ENCODE data around the gene VMP1.
"Not testable (repeated sequence)": the region's sequence is repeated elsewhere in the genome, so short reads cannot be mapped to it uniquely, and the experiment has no call there.

Gene VMP1

GRCh38 chr17:59712862-59713261 is 5.4 kb downstream of the VMP1 start:
- no peak for DNase-seq

DNA sequence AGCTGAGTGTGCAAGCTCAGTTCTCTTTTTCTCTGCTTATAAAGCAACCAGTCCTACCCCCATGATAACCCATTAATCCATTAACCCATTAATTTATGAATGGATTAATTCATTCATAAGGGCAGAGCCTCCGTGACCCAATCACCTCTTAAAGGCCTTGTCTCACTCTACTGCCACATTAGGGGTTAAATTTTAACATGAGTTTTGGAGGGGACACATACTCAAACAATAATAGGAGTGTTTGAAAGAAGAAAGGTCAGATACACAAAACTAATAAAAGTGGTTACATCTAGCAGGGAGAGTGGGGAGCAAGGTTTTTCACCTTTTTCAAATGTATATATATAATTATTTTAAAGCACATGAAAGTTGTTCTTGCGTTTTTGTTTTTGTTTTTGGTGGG is 6.8 kb downstream of the VMP1 start:
- DNase-seq, result no peak

DNA sequence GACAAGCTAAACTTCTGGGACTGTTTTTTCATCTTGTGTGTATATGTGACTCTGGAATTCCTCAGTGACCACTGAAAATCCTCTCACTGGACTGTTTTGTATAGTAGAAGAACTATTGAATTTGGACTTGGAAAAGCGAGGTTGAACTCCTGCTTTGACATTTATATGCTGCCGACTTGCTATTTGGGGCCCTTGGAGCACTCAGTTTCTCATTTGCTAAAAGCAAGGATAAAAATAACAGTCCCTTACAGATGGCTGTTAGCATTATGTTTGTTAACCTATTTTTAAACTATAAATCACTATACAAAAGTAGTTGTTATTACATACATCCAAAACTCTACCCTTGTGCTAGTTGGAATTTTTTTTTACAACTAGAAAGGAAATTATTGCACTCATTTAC is 9.0 kb downstream of the VMP1 start:
- no peak for DNase-seq

GRCh38 chr17:59719526-59719925 is 12.1 kb downstream of the VMP1 start:
- DNase-seq, result no peak

DNA sequence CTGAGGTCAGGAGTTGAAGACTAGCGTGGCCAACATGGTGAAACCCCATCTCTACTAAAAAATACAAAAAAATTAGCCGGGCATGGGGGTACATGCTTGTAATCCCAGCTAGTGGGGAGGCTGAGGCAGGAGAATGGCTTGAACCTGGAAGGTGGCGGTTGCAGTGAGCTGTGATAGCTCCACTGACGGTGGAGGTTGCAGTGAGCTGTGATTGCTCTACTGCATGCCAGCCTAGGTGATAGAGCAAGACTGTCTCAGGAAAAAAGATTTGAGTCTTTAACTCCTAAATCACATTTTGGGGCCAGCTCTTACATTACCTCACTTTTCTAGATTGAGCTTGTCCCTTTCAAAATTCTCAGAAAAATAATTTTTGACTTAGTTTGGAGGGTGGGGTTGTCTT is 15.2 kb downstream of the VMP1 start:
- no peak for DNase-seq

DNA sequence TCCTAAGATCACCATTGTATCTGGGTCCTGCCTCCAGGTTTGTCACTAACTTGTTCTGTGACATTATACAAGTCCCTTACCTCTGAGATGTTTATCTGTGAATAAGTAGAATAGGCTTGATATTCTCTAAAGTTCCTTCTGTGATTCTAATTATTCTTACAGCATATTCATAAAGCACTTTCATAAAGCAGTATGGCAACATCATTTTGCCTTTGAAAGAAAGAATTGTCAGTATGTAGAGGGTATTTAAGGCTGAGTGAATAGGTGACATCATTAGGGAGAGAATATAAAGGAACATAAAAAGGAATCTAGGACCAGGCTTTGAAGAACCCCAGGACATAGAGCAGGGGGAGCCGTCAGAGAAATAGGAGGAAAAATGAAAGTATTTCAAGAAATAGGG is 15.6 kb downstream of the VMP1 start:
- no peak for DNase-seq

GRCh38 chr17:59723607-59724006 is 16.2 kb downstream of the VMP1 start:
- DNase-seq, result no peak

DNA sequence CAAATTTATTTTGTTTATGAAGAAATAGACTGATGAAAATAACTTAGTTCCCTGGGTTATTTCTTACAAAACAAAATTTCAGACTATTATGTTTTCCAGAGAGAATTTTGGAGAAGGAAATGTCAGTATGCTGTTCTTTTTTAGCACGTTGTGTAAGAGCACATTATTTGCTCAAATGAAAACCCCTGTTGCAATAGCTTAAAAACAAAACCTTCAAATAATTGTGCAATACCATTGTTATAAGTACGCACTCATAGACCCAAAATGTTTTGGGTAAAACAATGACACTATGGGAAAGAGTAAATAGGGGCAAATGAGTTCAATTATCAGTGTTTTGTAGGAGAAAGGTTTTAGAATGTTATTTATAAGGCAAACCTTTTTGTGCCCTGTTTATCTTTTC is 18.2 kb downstream of the VMP1 start:
- DNase-seq, result no peak

- DNase-seq, result no peak
These were observed 20.5 kb downstream of the VMP1 start for GRCh38 chr17:59727817-59728533.

- DNase-seq, result no peak
These were observed 22.9 kb downstream of the VMP1 start for GRCh38 chr17:59730268-59730834.

GRCh38 chr17:59733697-59734096 is 26.2 kb downstream of the VMP1 start:
- no peak for DNase-seq

DNA sequence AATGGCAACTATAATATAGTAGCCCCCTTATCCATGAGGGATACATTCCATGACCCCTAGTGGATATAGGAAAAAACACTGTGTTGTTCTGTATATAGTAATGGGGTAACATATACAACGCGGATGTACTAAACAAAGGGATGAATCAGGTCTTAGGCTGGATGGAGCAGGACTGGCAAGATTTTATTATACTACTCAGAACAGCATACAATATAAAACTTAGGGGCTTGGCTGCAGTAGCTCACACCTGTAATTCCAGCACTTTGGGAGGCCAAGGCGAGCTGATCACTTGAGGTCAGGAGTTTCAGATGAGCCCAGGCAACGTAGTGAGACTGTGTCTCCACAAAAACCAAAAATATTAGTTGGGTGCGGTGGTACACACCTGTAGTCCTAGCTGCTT is 26.8 kb downstream of the VMP1 start:
- DNase-seq, result no peak

- DNase-seq, result no peak
These were observed 29.9 kb downstream of the VMP1 start for GRCh38 chr17:59737324-59737723.

- no peak for DNase-seq
These were observed 36.4 kb downstream of the VMP1 start for GRCh38 chr17:59743842-59744241.

GRCh38 chr17:59745040-59745439 is 37.6 kb downstream of the VMP1 start:
- no peak for DNase-seq

- DNase-seq, result no peak
These were observed 39.5 kb downstream of the VMP1 start for GRCh38 chr17:59746849-59747445.

GRCh38 chr17:59748591-59748990 is 41.1 kb downstream of the VMP1 start:
- no peak for DNase-seq

- no peak for DNase-seq
These were observed 44.5 kb downstream of the VMP1 start for GRCh38 chr17:59751955-59752413.

DNA sequence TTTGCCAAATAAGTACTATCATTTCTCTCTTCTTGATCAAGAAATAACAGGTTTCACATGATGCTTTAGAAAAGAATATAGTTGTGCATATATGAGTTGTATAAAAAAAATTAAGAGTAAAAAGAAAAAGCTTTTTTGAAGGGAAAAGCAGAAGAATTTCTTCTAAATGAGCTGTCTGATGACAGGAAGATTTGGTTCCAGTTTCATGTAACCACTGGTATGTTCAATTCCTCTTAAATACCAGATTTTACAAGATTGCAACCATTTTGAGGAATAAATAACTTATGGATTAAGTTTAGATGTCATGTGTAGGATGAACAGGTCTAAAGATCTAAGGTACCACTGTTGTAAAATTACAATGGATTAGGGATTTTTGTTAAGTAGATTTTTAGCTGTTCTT is 45.0 kb downstream of the VMP1 start:
- no peak for DNase-seq

DNA sequence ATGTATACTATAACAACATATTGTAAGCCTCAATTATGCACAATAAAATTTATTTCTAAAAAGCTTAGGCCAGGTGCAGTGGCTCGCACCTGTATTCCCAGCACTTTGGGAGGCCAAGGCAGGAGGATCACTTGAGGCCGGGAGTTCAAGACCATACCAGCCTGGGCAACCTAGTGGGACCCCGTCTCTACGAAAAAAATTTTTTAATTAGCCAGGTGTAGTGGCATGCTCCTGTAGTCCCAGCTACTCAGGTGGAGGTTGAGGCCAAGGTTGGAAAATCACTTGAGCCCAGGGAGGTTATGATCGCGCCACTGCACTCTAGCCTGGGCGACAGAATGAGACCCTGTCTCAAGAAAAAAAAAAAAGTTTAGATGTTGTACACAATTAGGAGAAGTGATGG is 45.5 kb downstream of the VMP1 start:
- DNase-seq, result no peak

- DNase-seq, result peak; percentile 7 to 27
These were observed 46.3 kb downstream of the VMP1 start for GRCh38 chr17:59753522-59754467.

DNA sequence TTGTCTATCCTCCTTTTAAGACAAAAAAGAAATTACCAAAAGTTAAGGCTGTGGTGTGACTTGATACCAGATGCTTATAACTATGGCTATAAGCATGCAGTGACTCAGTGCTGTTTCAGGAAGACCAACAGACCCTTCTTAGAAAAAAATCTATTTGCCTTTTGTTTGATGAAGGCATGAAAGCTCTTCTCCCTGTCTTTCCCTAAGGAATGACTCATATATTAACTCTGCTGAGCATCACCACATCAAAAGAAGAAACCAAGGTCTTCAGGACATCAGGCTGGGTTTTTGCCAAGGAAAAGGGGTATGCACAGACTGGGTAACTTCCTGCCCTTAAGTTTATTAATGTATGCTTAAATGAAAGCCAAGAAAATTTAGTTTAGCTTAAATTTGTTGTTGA is 47.1 kb downstream of the VMP1 start:
- DNase-seq, result no peak

- not testable (repeated sequence) for DNase-seq
These were observed 47.6 kb downstream of the VMP1 start for GRCh38 chr17:59755069-59755468.

All from NCI-H187 (cell line).